Right lobe of liver (tissue), 6 donors: ENCODE results near the gene RAB4A. TPM values are rescaled to one million over a fixed set of nuclear protein-coding genes. Genes with fewer than 3 reads are reported as not detected.

Experiments used
- ATAC-seq, 4 donors: fragments of 200-7000 bp; cut with Tn5 transposase; one replicate each; pipeline ENCODE4 v1.9.1; 2020; ENCODE audit warnings: mild to moderate bottlenecking in 4 of 4, moderate library complexity in 4 of 4
- DNase-seq, 3 donors: peaks; one replicate each; pipeline ENCODE4 v3.0.0-alpha.2; 2020
- H3K27ac ChIP-seq, 3 donors: fragments of 200-600 bp; one replicate each; pipeline ENCODE4 v1.8.0; 2022
- H3K27me3 ChIP-seq, 2 donors: fragments of 200-600 bp; one replicate each; pipeline ENCODE4 v1.8.0; 2022
- H3K36me3 ChIP-seq, 4 donors: fragments of 200-600 bp; sonication (generic) in 1 of 4; one replicate each; pipeline versions ENCODE4 v1.5.1 to v1.8.0; 2017 to 2022; ENCODE audit warnings: control low read depth in 1 of 4
- H3K4me1 ChIP-seq, 4 donors: fragments of 200-600 bp; sonication (generic) in 1 of 4; one replicate each; pipeline versions ENCODE4 v1.5.1 to v1.8.0; 2017 to 2022; ENCODE audit warnings: control low read depth in 1 of 4
- H3K4me3 ChIP-seq, 3 donors: fragments of 200-600 bp; one replicate each; pipeline ENCODE4 v1.8.0; 2022
- H3K9me3 ChIP-seq, 4 donors: fragments of 200-600 bp; sonication (generic) in 1 of 4; one replicate each; pipeline versions ENCODE4 v1.5.1 to v1.8.0; 2017 to 2022; ENCODE audit warnings: control low read depth in 1 of 4
- CTCF ChIP-seq, 4 donors: fragments of 200-600 bp in 3 of 4; fragments of 450-650 bp in 1 of 4; IDR thresholded peaks; one replicate each; pipeline versions ENCODE4 v1.5.1 to v1.8.0; 2016 to 2022; ENCODE audit warnings: antibody characterized with exemption in 4 of 4, mild to moderate bottlenecking in 2 of 4
- POLR2A ChIP-seq: fragments of 450-650 bp; IDR thresholded peaks from one replicate; pipeline ENCODE4 v1.6.1; 2017; ENCODE audit warnings: antibody characterized with exemption, mild to moderate bottlenecking
- WGBS: methylation state at CpG from one replicate; pipeline ENCODE4 v1.1.6; 2018; ENCODE audit warnings: low coverage, low lambda C conversion rate; ENCODE audit not compliant: insufficient coverage; ENCODE audit errors: missing lambda C conversion rate; 5-methylcytosine and 5-hydroxymethylcytosine counted together
- intact Hi-C, 2 donors: fragments of 100-400 bp; cut with DNase I; formaldehyde crosslinking; loops; one replicate each; pipeline versions ENCODE4 v1.11.2 to v1.14.1; 2022
- total RNA-seq, 6 experiments: library from RNA; depleted of rRNA in 2 of 6; stranded (reverse); fragments of >200 nt in 2 of 6; fragmentation: NEBNext Ultra II Directional in 3 of 6; extraction: Animal tissue kit (Norgen Biotek cat#: 25700) in 3 of 6; gene quantifications; one replicate each; pipeline versions ENCODE4 v1.1.0 to v1.2.4, GENCODE V29; 2016 to 2023
- donor health status: DM: no; HTN: yes; CAD: no.
- donor health status: DM: no; HTN: no; CAD: no.
- donor health status: DM: no; HTN: no; CAD: no.
- donor health status: DM: no; HTN: yes; CAD: no.
- donor health status: DM: no; HTN: yes; CAD: no.

The RAB4A gene
- total RNA-seq, 6 experiments from 2014 or later, result 23.3 to 66.4 (median 50.0) TPM

- Histone ChIP-seq H3K4me3 (peak overlapping the region in 1 of 3 donors; percentile 15), H3K9me3 (no peaks in the 10 kb centered on the region), H3K27me3 (no peaks in the 10 kb centered on the region), H3K36me3 (no peaks in the 10 kb centered on the region), H3K4me1 (peaks cover 0 to 31% (median 14%) of the 10 kb centered on the region in 4 donors), H3K27ac (peak overlapping the region; percentile 70 to 88 (median 86))
- WGBS, result 16% methylated on average over 7 of the region's 7 CpGs
- intact Hi-C loops, result loop anchor here in 1 of 2 donors (10.0 kb wide), 1 partner anchor 494 kb away; the partner anchor contains the start of gene RHOU
- DNase-seq, result no peak
- peak in 3 of 4 donors; percentile 2 to 13 (median 2) for ATAC-seq
- TF ChIP-seq CTCF (IDR thresholded peaks at IDR 0.05) (no peak), POLR2A (no peak)
Measured at GRCh38 chr1:229229137-229229720, 41.7 kb upstream of the RAB4A start.

- DNase-seq (peak; percentile 39 to 91 (median 75)), ATAC-seq (peak; percentile 83 to 91 (median 85))
- peaks cover 0 to 31% (median 14%) of the 10 kb centered on the region in 4 donors for H3K4me1 ChIP-seq
- H3K4me3 ChIP-seq, result peak overlapping the region in 1 of 3 donors; percentile 15
- H3K27ac ChIP-seq, result peak overlapping the region; percentile 70 to 88 (median 86)
- 16% methylated on average over 4 of the region's 4 CpGs for WGBS
- TF ChIP-seq CTCF (IDR thresholded peaks at IDR 0.05) (no peak), POLR2A (no peak)
- H3K27me3 ChIP-seq, result no peaks in the 10 kb centered on the region
- H3K9me3 ChIP-seq, result no peaks in the 10 kb centered on the region
- H3K36me3 ChIP-seq, result no peaks in the 10 kb centered on the region
- intact Hi-C loops, result loop anchor here in 1 of 2 donors (10.0 kb wide), 1 partner anchor 495 kb away; the partner anchor contains the start of gene RHOU
Measured at GRCh38 chr1:229229721-229230139, 41.2 kb upstream of the RAB4A start.

GRCh38 chr1:229230140-229230892, 40.6 kb upstream of the RAB4A start:
- Histone ChIP-seq H3K9me3 (no peaks in the 10 kb centered on the region), H3K36me3 (no peaks in the 10 kb centered on the region), H3K4me3 (no peak overlapping the region), H3K27me3 (no peaks in the 10 kb centered on the region), H3K4me1 (peaks cover 0 to 27% (median 12%) of the 10 kb centered on the region in 4 donors), H3K27ac (peak overlapping the region; percentile 56 to 88 (median 86))
- TF ChIP-seq CTCF (IDR thresholded peaks at IDR 0.05), result no peak
- TF ChIP-seq POLR2A, result no peak
- 71% methylated on average over 9 of the region's 14 CpGs for WGBS
- ATAC-seq, result peak in 2 of 4 donors; percentile 3 to 31
- no peak for DNase-seq
- intact Hi-C loops, result no loop called here

GRCh38 chr1:229230893-229231753, 39.8 kb upstream of the RAB4A start:
- Histone ChIP-seq H3K27me3 (no peaks in the 10 kb centered on the region), H3K27ac (peak overlapping the region in 2 of 3 donors; percentile 19 to 86), H3K4me3 (no peak overlapping the region), H3K9me3 (no peaks in the 10 kb centered on the region), H3K4me1 (peaks cover 0 to 24% (median 10%) of the 10 kb centered on the region in 4 donors), H3K36me3 (no peaks in the 10 kb centered on the region)
- 68% methylated on average over 8 of the region's 9 CpGs for WGBS
- no peak for ATAC-seq
- intact Hi-C loops, result no loop called here
- DNase-seq, result no peak
- TF ChIP-seq POLR2A (no peak), CTCF (IDR thresholded peaks at IDR 0.05) (no peak)
